Measurements from ENCODE around the gene CBY3. TPM values are rescaled to one million over a fixed set of nuclear protein-coding genes. Genes with fewer than 3 reads are reported as not detected.
A peak's percentile ranks its signal among the peaks of the same experiment; 100 is the strongest.
"Not testable (repeated sequence)": the region's sequence is repeated elsewhere in the genome, so short reads cannot be mapped to it uniquely, and the experiment has no call there.

CBY3 gene
- total and polyA plus RNA-seq, 2 donors = 0.07 to 0.19 TPM

- Histone ChIP-seq H3K27me3 (ENCODE audit: control insufficient read depth in 2 of 2, insufficient read depth in 1 of 2, low read length in 1 of 2) (no peaks in the 10 kb centered on the region), H3K36me3 (ENCODE audit: control insufficient read depth in 2 of 2, insufficient read depth in 2 of 2, low read length in 1 of 2) (no peaks in the 10 kb centered on the region), H3K4me3 (ENCODE audit: low read length in 2 of 2) (no peak overlapping the region), H3K9me3 (ENCODE audit: control insufficient read depth in 2 of 2, insufficient read depth in 1 of 2, low read length in 1 of 2) (no peaks in the 10 kb centered on the region), H3K27ac (ENCODE audit: low read depth in 1 of 2, low read length in 1 of 2) (no peak overlapping the region), H3K4me1 (ENCODE audit: control insufficient read depth in 2 of 2, insufficient read depth in 2 of 2, low read length in 2 of 2) (peaks cover 2 to 22% of the 10 kb centered on the region in 2 donors)
- WGBS = 84% methylated on average over 9 of the region's 9 CpGs
- DNase-seq (ENCODE audit: low read depth in 6 of 9, low spot score in 9 of 9) = no peak
Observed at GRCh38 chr5:179680014-179680779, 637 bp downstream of the CBY3 start.

DNA sequence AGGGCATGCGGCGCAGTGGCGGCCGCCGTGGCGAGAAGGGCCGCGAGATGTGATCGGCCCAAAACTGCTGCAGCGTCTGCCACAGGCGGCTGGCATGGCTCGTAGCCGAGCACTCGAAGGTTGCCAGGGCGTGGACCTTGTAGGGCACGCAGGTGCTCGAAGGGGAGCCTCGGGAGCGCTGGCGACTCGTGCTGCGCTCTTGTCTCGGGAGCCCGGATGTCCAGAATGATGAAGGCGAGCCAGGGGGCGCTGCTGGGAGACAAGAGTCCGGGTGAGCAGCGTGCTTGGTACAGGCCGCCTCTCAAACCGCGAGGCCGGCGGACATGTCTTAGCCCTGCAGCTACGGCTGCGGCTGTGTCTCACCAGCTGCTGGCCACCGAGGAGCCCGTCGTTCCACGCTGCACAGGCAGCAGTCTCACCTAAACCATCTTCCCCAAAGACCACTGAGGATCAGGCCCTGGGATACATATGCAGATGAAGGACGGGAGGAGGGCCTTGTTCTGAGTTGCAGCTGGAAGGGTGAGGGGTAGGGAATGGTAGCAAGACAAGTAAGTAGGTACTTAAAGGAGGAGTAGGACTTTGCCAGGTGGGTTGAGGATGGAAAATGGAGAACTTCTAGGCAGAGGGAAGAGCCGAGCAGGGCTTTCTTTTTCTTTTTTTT is 1.7 kb downstream of the CBY3 start:
- H3K27ac ChIP-seq (ENCODE audit: low read depth in 1 of 2, low read length in 1 of 2) = peak overlapping the region; percentile 93 to 96
- H3K4me1 ChIP-seq (ENCODE audit: control insufficient read depth in 2 of 2, insufficient read depth in 2 of 2, low read length in 2 of 2) = peaks cover 2 to 22% of the 10 kb centered on the region in 2 donors
- H3K36me3 ChIP-seq (ENCODE audit: control insufficient read depth in 2 of 2, insufficient read depth in 2 of 2, low read length in 1 of 2) = no peaks in the 10 kb centered on the region
- DNase-seq (ENCODE audit: low read depth in 6 of 9, low spot score in 9 of 9) = peak in 8 of 9 donors; percentile 49 to 86 (median 66)
- peak overlapping the region; percentile 90 to 99 for H3K4me3 ChIP-seq (ENCODE audit: low read length in 2 of 2)
- H3K9me3 ChIP-seq (ENCODE audit: control insufficient read depth in 2 of 2, insufficient read depth in 1 of 2, low read length in 1 of 2) = no peaks in the 10 kb centered on the region
- no peaks in the 10 kb centered on the region for H3K27me3 ChIP-seq (ENCODE audit: control insufficient read depth in 2 of 2, insufficient read depth in 1 of 2, low read length in 1 of 2)
- 30% methylated on average over 41 of the region's 41 CpGs for WGBS

GRCh38 chr5:179678223-179679013 is 2.4 kb downstream of the CBY3 start:
- DNase-seq (ENCODE audit: low read depth in 6 of 9, low spot score in 9 of 9) = peak; percentile 89 to 98 (median 96)
- under 1% methylated on average over 78 of the region's 78 CpGs for WGBS
- Histone ChIP-seq H3K4me3 (ENCODE audit: low read length in 2 of 2) (peak overlapping the region; percentile 90 to 99), H3K4me1 (ENCODE audit: control insufficient read depth in 2 of 2, insufficient read depth in 2 of 2, low read length in 2 of 2) (peaks cover 2 to 22% of the 10 kb centered on the region in 2 donors), H3K27ac (ENCODE audit: low read depth in 1 of 2, low read length in 1 of 2) (peak overlapping the region; percentile 93 to 96), H3K36me3 (ENCODE audit: control insufficient read depth in 2 of 2, insufficient read depth in 2 of 2, low read length in 1 of 2) (no peaks in the 10 kb centered on the region), H3K9me3 (ENCODE audit: control insufficient read depth in 2 of 2, insufficient read depth in 1 of 2, low read length in 1 of 2) (no peaks in the 10 kb centered on the region), H3K27me3 (ENCODE audit: control insufficient read depth in 2 of 2, insufficient read depth in 1 of 2, low read length in 1 of 2) (no peaks in the 10 kb centered on the region)

DNA sequence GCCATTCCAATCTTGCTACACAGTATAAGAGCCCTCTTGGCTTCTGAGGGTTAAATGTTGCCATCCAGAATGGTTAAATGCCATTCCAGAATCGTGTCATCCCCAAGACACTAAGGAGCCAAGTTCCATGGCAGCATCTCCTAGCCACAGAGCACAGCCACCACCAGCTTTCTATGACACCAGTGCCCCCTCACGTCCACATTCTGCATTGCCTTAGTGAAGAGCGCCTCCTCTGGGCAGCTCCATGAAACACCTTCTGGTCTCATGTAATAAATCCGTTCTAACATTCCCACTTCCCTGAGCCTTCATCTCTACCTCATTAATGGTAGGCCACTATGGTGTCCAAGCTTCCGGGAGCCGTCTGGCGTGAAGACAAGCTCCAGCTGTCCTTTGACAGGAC is 12.4 kb downstream of the CBY3 start:
- Histone ChIP-seq H3K27ac (ENCODE audit: low read depth in 1 of 2, low read length in 1 of 2) (no peak overlapping the region), H3K4me1 (ENCODE audit: control insufficient read depth in 2 of 2, insufficient read depth in 2 of 2, low read length in 2 of 2) (no peaks in the 10 kb centered on the region), H3K27me3 (ENCODE audit: control insufficient read depth in 2 of 2, insufficient read depth in 1 of 2, low read length in 1 of 2) (no peaks in the 10 kb centered on the region), H3K4me3 (ENCODE audit: low read length in 2 of 2) (no peak overlapping the region), H3K36me3 (ENCODE audit: control insufficient read depth in 2 of 2, insufficient read depth in 2 of 2, low read length in 1 of 2) (peaks cover 0 to 4% of the 10 kb centered on the region in 2 donors), H3K9me3 (ENCODE audit: control insufficient read depth in 2 of 2, insufficient read depth in 1 of 2, low read length in 1 of 2) (no peaks in the 10 kb centered on the region)
- DNase-seq (ENCODE audit: low read depth in 6 of 9, low spot score in 9 of 9) = peak in 6 of 9 donors; percentile 7 to 64 (median 32)
- WGBS = 79% methylated on average over 7 of the region's 7 CpGs

- not testable (repeated sequence) for H3K9me3 ChIP-seq (ENCODE audit: control insufficient read depth in 2 of 2, insufficient read depth in 1 of 2, low read length in 1 of 2); DNase-seq (ENCODE audit: low read depth in 6 of 9, low spot score in 9 of 9); H3K27me3 ChIP-seq (ENCODE audit: control insufficient read depth in 2 of 2, insufficient read depth in 1 of 2, low read length in 1 of 2); H3K27ac ChIP-seq (ENCODE audit: low read depth in 1 of 2, low read length in 1 of 2); H3K36me3 ChIP-seq (ENCODE audit: control insufficient read depth in 2 of 2, insufficient read depth in 2 of 2, low read length in 1 of 2); H3K4me1 ChIP-seq (ENCODE audit: control insufficient read depth in 2 of 2, insufficient read depth in 2 of 2, low read length in 2 of 2); H3K4me3 ChIP-seq (ENCODE audit: low read length in 2 of 2)
- 98% methylated on average over 6 of the region's 6 CpGs for WGBS
Observed at GRCh38 chr5:179661647-179662046, 19.2 kb downstream of the CBY3 start.

DNA sequence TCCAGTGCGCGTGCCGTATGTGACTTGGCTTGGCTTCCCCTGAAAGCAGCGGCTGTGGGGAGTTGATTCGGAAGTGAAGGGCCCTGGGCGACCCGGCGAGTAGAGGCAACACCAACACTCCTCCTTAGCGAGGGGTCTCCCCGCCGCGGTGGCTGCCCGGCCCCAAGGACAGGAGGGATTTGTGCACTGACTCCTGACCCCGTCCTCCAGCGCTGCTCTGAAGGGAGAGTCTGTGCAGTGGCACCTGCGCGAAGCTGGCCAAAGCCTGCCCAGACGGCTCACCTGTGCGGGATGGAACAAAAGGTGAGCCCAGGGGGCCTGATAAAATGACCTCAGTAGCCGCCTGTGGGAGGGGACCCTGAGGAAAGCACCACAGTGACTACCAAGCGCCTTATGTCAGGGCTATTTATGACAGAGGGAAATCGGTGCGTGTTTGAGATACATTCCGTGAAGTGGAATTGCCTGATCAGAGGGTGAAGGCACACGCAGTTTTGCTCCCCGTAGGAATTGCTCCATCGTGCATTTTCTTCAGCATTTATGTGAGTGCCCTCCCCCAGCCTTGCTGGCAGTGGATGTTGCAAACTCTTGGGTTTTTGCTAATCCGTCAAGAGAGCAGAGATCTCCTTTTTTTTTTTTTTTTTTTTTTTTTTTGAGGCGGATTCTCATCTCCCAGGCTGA is 22.5 kb downstream of the CBY3 start:
- DNase-seq (ENCODE audit: low read depth in 6 of 9, low spot score in 9 of 9) = peak in 2 of 9 donors; percentile 6 to 34
- peak overlapping the region; percentile 20 to 31 for H3K4me3 ChIP-seq (ENCODE audit: low read length in 2 of 2)
- not testable (repeated sequence) for H3K27me3 ChIP-seq (ENCODE audit: control insufficient read depth in 2 of 2, insufficient read depth in 1 of 2, low read length in 1 of 2); H3K4me1 ChIP-seq (ENCODE audit: control insufficient read depth in 2 of 2, insufficient read depth in 2 of 2, low read length in 2 of 2); H3K27ac ChIP-seq (ENCODE audit: low read depth in 1 of 2, low read length in 1 of 2); H3K9me3 ChIP-seq (ENCODE audit: control insufficient read depth in 2 of 2, insufficient read depth in 1 of 2, low read length in 1 of 2); H3K36me3 ChIP-seq (ENCODE audit: control insufficient read depth in 2 of 2, insufficient read depth in 2 of 2, low read length in 1 of 2)
- WGBS = 23% methylated on average over 10 of the region's 29 CpGs

GRCh38 chr5:179657302-179658178 is 23.3 kb downstream of the CBY3 start:
- H3K9me3 ChIP-seq (ENCODE audit: control insufficient read depth in 2 of 2, insufficient read depth in 1 of 2, low read length in 1 of 2); H3K27me3 ChIP-seq (ENCODE audit: control insufficient read depth in 2 of 2, insufficient read depth in 1 of 2, low read length in 1 of 2); H3K27ac ChIP-seq (ENCODE audit: low read depth in 1 of 2, low read length in 1 of 2); DNase-seq (ENCODE audit: low read depth in 6 of 9, low spot score in 9 of 9); H3K36me3 ChIP-seq (ENCODE audit: control insufficient read depth in 2 of 2, insufficient read depth in 2 of 2, low read length in 1 of 2); H3K4me3 ChIP-seq (ENCODE audit: low read length in 2 of 2); H3K4me1 ChIP-seq (ENCODE audit: control insufficient read depth in 2 of 2, insufficient read depth in 2 of 2, low read length in 2 of 2): not testable (repeated sequence)
- 21% methylated on average over 11 of the region's 50 CpGs for WGBS

GRCh38 chr5:179653135-179653534 is 27.7 kb downstream of the CBY3 start:
- DNase-seq (ENCODE audit: low read depth in 6 of 9, low spot score in 9 of 9); H3K27ac ChIP-seq (ENCODE audit: low read depth in 1 of 2, low read length in 1 of 2); H3K4me1 ChIP-seq (ENCODE audit: control insufficient read depth in 2 of 2, insufficient read depth in 2 of 2, low read length in 2 of 2); H3K36me3 ChIP-seq (ENCODE audit: control insufficient read depth in 2 of 2, insufficient read depth in 2 of 2, low read length in 1 of 2); H3K4me3 ChIP-seq (ENCODE audit: low read length in 2 of 2); H3K27me3 ChIP-seq (ENCODE audit: control insufficient read depth in 2 of 2, insufficient read depth in 1 of 2, low read length in 1 of 2); H3K9me3 ChIP-seq (ENCODE audit: control insufficient read depth in 2 of 2, insufficient read depth in 1 of 2, low read length in 1 of 2): not testable (repeated sequence)
- 73% methylated on average over 2 of the region's 2 CpGs for WGBS

Measured in thymus (tissue), 11 donors.